Endometrial microvascular endothelial cells (primary cell): ENCODE data around the gene SMC3. TPM values are rescaled to one million over a fixed set of nuclear protein-coding genes. Genes with fewer than 3 reads are reported as not detected.

Experiments used
- in situ Hi-C: cut with HindIII; loops from 2 replicates; pipeline ENCODE4 v1.10.0; 2017; ENCODE audit warnings: low sequenced_read_pairs, low pct_unique_long_range_greater_than_20kb; ENCODE audit errors: inconsistent ontology term
- total RNA-seq: library from RNA; depleted of rRNA; stranded (reverse); fragments of >200 nt; gene quantifications from one replicate; pipeline ENCODE4 v1.2.3, GENCODE V29; 2015; ENCODE audit errors: inconsistent ontology term

Gene SMC3
- total RNA-seq, 1 donor from 2014 or later = 21.6 TPM

DNA sequence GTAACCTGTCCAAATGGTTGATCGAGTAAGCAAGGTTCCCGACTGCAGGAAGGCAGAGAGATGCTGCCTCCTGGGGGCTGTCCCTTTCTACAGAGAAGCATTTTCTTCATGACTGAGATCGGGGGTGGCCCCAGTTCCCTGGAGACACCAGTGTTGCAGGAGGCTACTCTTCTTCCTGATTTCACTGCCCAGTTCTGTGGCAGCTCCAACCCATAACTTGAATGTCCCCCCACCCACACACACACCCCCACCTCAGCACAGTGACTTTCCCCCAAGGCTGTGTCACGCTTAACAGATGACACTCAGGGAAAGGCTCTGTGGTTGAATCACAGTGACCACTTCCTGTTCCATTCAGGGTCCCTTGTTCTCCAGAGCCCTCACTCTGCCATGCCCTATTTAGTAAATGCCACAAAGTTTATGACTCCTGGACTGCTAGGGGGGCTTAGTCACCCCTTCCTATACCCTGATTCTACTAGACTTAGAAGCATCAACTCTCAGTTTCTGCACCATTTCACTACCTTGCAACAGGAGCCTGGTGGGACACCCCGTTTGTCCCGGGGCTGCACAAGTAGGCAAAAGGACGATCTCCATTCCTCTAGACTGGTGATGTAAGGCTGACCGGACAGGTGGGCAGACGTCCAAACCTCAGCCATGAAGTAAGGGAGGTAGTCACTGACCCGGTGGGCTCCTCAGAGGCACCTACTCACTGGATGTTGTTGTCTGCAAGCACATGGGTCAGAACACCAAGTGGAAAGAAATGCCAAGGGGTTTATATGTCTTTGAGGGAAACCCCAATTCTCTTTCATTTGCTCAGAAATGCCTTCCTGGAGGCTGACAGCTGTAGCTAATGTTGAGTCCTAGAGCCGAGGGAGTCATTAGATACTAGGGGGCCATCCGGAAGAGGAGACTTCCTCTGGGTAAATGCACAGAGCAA lies 31.3 kb upstream of the SMC3 start:
- in situ Hi-C loops = loop anchor here (25.0 kb wide), 1 partner anchor 199 kb away; no protein-coding TSS in a partner anchor

DNA sequence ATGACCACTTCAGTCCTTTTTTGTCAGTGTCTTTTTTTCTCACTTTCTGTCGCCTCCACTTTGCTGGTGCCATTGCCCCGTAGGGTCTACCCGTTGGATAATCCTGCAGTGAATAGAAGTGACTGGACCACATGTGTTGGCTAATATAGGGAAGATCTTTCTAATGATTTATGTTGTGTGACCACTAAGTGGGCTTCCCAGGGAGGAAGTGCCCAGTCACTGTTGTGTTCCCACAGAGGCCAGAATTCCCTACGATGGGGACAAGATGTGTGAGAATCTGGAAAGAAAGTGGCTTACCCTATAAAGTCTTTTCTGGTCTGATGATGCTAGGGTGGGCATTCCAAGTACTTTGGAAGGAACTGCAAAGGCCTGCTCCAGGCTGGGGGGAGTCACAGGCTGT lies 28.4 kb upstream of the SMC3 start:
- in situ Hi-C loops = loop anchor here (25.0 kb wide), 1 partner anchor 202 kb away; no protein-coding TSS in a partner anchor

DNA sequence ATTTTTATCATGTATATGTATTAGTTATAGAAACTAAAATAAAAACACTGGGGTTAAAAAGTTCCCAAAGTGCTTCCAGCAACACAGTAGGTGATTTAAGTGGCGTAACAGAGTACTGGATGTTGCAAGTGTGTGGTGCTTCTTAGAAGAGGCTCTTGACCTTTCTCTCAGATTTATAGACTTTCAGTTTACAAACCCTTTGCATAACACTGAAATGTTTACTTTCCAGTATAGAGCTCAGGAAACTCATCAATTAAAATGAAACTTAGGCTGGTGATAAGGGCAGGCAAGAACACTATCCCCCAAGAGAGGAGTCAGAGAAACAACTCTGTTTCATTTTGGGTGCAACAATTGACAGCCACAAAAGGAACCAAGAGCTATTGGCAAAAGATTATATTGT lies 27.5 kb upstream of the SMC3 start:
- in situ Hi-C loops = loop anchor here (25.0 kb wide), 1 partner anchor 203 kb away; no protein-coding TSS in a partner anchor

DNA sequence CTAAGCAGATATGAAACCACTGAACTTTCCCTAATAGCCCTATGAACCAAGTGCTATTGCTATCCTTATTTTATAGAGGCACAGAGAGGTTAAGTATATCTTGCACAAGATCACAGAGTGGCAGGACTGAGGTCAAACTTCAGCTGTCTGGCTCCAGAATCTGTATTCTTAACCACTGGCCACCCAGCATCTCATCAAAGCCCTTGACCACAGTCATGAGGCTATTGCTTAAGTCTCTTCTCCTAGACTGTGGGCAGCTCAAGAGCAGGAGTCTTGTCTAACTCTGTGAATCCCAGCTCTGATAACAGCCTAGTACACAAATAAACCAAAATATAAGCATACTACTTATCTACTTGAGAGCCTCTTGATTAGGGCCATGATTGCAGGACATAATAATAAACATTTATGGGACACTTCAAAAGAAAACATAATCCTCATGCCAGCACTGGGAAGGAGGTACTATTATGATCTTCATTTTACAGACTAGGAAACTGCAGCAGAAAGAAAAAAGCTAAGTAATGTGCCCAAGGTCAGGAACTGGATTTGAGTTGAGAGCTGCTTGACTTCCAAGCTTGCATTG lies 22.4 kb upstream of the SMC3 start:
- in situ Hi-C loops = loop anchor here (25.0 kb wide), 1 partner anchor 208 kb away; no protein-coding TSS in a partner anchor

DNA sequence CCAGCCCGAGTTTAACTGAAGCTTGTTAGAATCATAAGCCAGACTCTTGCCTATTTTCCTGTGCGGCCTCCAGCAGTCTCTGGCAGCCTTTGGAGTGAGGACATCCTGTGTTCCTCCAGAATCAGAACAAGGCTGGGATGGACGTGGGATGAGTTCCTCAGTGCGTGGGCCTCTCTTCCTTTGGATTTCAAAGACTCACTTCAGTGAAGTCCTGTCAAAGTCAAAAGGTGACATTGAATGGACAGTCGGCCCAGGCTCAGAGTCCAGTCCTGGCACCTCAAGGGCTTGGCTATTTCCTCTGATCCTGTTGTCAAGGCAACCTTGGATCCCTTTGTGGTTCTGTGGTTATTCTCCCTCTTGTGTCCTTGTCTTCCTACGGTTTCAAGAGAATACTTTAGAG lies 21.4 kb upstream of the SMC3 start:
- in situ Hi-C loops = loop anchor here (25.0 kb wide), 1 partner anchor 209 kb away; no protein-coding TSS in a partner anchor

DNA sequence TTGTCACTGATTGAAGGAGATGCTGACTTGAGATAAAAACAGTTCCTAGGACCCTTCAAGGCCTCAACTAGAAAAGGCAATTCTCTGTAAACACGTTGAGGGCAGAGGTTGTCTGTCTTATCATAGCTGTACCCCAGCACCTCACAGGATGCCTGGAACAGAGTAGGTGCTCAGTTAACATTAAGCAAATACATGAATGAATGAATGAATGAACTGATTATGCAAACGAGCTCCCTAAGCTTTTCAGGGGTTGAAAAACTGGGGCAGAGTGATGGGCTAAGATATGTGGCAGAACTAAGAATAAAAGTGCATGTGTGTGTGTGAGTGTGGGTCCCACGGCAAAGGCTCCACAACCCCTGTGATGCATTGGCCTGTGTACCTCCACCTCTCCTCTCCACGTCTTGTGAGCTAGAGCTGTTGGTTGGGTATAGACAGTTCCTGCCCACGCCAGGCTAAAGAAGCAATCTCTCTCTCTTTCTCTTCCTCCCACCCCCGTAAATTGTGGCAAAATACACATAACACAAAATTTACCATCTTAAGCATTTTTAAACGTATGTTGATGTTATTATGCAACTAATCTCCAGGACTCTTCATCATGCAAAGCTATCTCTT lies 20.9 kb upstream of the SMC3 start:
- in situ Hi-C loops = loop anchor here (25.0 kb wide), 1 partner anchor 209 kb away; no protein-coding TSS in a partner anchor

DNA sequence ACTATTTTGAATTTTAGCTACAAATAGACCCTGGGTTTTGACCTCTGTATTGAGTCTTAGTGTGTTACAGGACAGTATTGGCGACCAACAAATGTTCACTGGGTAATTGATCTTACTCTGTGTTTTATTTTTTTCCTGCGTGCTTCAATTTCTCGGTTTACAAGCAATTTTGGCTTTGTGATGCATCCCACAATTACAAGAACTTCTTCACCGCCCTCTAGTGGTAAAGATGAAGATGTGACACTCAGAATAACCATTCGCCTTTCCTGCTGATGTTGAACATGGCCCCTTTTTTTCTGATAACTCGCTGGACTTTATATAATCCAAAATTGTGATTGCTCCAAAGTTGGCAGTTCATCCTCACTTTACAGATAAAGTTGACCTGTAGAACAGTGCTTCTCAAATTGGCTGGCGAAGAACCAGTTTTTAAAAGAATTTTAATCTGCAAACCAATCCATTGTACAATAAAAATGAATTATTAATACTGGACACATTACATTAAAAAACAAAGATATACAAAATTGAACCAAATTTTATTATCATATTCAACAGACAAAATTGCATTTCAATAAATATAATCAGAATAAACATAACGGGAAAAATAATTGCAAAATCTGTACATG lies 20.2 kb upstream of the SMC3 start:
- in situ Hi-C loops = loop anchor here (25.0 kb wide), 1 partner anchor 210 kb away; no protein-coding TSS in a partner anchor

DNA sequence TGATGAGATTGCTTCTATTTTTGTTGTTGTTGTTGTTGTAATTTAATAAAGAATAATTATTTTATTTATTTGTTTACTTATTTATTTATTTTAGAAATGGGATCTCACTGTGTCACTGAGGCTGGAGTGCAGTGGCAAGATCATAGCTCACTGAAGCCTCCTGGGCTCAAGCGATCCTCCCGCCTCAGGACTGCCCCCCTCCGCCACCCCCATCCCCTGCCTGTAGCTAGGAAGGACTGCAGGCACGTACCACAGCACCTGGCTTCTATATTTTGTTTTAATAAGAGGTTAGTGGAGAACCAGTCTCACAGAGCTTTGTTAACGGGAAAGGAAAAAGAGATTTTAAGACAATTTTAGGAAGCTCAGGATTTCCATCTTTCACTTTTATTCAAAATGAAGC lies 19.5 kb upstream of the SMC3 start:
- in situ Hi-C loops = loop anchor here (25.0 kb wide), 1 partner anchor 211 kb away; no protein-coding TSS in a partner anchor

DNA sequence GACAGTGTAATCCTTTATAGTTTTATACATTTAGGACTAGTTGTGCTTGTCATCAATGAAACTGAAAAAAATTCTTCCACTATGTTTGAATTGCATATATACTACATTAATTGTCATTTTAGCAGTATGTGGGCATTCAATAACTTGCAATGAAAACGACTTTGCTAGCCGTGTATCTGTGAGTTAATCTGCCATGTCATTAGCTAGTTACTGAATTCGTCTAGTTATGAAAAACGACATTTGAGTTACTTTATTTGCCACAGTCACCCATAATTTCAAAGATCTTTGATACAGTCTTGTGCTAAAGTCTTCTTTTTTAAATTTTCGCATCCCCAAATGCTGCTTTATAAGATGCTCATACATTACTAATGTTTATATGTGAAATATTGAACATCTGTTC lies 18.3 kb upstream of the SMC3 start:
- in situ Hi-C loops = loop anchor here (25.0 kb wide), 1 partner anchor 212 kb away; no protein-coding TSS in a partner anchor

DNA sequence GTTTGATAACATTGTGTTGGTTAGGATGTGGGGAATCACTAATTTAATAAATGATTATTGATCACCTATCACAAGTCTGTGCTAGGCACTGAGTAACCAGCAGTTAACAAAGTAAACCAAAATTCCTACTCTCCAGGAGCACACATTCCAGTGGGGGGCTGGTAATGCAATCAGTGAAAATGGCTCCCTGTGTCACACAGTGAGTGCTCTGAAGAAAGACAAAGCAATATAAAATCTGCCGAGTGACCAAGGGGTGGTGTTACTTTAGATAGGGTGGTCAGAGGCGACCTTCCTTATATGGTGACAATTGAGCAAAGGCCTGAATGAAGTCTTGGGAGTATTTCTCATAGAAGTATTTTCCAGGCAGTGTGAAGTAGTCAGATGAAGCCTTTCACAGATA lies 13.6 kb upstream of the SMC3 start:
- in situ Hi-C loops = no loop called here

DNA sequence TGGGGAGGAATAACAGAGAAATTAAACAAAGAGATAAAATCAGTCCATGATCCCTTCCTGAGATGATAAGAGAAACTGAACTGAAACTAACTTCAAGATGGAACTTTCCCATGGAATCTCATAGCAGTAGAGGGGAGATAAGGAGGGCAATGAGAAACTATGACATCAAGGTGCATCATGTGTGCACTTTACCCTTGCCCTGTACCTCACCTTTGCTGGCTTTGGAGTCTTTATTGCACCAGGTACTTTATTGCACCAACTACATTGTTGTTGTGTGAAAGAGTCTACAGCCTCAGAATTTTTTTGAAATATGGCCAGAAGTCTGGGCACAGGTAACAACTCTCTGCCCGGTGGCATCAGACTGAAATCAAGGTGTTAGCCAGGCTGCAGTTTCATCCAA lies 11.2 kb upstream of the SMC3 start:
- in situ Hi-C loops = no loop called here

DNA sequence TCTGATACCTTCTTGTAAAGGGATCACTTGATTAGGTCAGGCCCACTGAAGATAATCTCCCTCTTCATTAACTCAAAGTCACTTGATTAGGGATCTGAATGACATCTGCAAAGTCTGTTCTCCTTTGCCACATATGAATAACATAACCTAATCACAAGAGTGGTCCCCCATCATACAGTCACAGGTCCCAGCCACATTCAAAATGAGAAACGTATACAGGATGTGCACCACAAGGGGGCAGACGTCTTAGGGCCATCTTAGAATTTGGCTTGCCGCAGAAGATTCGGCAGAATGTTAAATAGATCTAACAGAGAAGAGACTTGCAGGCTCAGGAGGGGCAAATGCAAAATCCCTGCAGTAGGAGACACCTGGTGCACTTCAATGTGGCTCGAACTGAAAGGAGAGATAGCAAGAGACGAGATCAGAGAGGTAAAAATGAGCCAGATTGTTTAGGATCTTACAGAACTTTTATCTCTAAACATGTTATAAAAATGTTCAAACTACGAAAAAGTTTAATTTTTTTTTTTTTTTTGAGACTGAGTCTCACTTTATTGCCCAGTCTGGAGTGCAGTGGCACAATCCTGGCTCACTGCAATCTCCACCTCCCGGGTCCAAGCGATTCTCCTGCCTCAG lies 10.4 kb upstream of the SMC3 start:
- in situ Hi-C loops = no loop called here

DNA sequence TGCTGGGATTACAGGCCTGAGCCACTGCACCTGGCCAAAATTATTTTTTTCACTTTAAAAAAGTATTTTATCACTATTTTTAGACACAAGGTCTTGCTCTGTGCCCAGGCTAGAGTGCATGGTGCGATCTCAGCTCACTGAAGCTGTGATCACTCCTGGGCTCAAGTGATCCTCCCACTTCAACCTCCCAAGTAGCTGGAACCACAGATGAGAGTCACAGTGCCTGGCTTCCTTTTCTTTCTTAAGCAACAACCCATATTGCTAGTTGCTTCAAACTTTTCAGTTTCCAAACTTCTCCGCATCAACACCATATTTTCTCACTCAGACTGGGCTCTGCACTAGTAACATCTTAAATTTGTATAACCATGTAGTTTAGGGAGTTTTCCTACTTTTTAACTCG lies 9.5 kb upstream of the SMC3 start:
- in situ Hi-C loops = no loop called here

DNA sequence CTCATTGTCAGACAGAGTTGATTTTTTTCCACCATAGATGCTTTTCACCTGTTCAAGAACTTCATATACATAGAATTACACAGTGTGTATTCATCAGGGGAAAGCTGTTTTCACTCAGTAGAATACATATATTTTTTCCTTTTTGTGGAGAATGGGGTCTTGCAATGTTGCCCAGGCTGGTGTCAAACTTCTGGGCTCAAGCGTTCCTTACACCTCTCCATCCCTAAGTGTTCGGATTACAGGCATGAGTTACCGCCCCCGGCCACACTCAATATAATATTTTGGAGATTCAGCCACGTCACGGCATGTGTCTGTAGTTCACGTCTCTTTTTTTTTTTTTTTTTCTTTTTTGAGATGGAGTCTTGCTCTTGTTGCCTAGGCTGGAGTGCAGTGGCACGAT lies 7.5 kb upstream of the SMC3 start:
- in situ Hi-C loops = no loop called here

DNA sequence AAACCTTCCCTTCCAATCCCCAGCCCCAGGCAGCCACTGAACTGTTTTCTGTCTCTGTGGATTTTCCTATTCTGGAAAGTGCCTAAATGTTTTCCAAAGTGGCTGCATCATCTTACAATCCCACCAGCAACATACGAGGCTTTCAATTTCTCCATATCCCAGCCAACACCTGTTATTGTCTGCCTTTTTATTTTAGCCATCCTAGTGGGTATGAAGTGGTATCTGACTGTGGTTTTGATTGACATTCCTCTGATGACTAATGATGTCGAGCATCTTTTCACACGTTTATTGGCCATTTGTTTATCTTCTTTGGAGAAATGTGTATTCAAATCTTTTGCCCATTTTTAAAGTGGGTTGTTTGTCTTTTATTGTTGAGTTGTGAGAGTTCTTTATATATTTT lies 6.2 kb upstream of the SMC3 start:
- in situ Hi-C loops = no loop called here

DNA sequence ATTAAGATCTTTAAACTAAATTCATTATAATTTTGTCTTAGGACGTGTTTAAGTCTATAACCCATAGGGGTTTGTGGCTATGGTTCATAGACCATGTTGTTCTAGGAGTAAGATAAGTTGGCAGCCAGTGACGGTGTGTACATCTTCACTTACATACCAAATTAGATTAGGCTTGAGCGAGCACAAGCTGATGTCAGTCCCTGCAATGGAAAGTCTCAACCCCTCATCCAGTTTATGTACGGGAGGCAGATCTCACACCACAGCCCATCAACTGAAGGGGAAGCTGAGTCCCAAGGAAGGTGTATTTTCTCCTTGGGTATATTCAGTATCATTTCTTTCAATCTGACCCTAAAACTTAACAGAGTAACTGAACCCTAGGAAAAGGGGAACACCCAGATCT lies 5.1 kb upstream of the SMC3 start:
- in situ Hi-C loops = no loop called here

DNA sequence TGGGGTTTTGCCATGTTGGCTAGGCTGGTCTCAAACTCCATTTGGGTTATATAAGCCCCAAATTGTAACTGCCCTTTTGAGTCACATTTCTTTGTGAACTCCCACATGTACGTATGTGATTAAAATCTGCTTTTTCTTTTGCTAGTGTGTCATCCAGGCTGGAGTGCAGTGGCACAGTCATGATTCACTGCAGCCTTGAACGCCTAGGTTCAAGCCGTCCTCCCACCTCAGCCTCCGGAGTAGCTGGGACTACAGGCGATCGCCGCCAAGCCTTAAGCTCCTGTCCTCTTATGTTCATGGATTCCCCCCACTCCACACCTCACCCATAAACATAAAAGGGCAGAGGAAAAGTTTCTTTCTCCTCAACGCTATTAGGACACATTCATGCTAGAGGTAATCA lies 4.4 kb upstream of the SMC3 start:
- in situ Hi-C loops = no loop called here

DNA sequence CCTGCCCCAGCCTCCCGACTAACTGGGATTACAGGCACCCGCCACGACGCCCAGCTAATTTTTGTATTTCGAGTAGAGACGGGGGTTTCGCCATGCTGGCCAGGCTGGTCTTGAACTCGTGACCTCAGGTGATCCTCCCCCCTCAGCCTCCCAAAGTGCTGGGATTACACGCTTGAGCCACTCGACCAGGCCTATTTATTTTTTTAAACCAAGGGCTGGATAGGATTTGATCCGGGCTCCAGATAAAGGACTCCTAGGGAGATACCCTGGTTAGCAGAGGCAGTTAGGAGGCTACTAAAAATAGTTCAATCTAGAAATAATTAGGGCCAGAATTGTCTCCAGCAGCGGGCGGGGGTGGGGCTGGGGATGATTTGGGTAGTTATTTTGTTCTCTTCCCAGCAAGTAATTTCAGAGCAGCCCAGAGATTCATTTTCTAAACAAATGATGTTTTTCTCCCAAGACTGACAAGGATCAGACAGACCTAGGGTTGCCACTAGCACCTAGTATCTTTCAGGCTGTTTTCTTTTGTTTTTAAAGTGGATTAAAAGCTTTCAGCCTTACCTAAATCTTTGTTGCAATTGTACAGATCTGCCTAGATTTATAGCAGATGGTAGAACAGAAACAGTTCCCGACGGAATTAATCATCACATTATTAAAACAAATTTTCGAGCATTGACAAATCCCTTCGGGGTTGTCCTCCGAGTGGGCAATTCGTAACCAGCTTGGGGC lies 859 bp upstream of the SMC3 start:
- in situ Hi-C loops = no loop called here
